Common myeloid progenitor, CD34-positive (primary cell): ENCODE measurements around the gene LUC7L2.

Experiments
- CTCF ChIA-PET: fragments of 350-600 bp; sonication (Branson Sonifier 250); formaldehyde crosslinking; loops from one replicate; lab custom pipeline; 2021; ENCODE audit warnings: antibody characterized with exemption; lab: Charles Lee
- POLR2A ChIA-PET: fragments of 350-600 bp; sonication (Branson Sonifier 250); formaldehyde crosslinking; loops from one replicate; lab custom pipeline; 2021; ENCODE audit warnings: antibody characterized with exemption; lab: Charles Lee
- DNase-seq, 3 donors: peaks; one replicate each; pipeline versions ENCODE4 v3.0.0 to v3.0.0-alpha.2; 2013
- H3K27ac ChIP-seq, 2 experiments: 1 replicate in 1 of 2; 2 replicates in 1 of 2; pipeline ENCODE4 v1.7.0; 2013; ENCODE audit warnings: inconsistent platforms in 2 of 2, low read length in 2 of 2, mild to moderate bottlenecking in 2 of 2, low read depth in 1 of 2, moderate library complexity in 1 of 2; ENCODE audit not compliant: severe bottlenecking in 2 of 2, insufficient read depth in 1 of 2, poor library complexity in 1 of 2
- H3K27me3 ChIP-seq, 5 experiments: replicated peaks in 2 of 5; 1 replicate in 3 of 5; 2 replicates in 2 of 5; pipeline versions ENCODE4 v1.6.1 to v1.7.0; 2013; ENCODE audit warnings: low read length in 4 of 5, mild to moderate bottlenecking in 2 of 5, moderate library complexity in 2 of 5, inconsistent platforms in 1 of 5; ENCODE audit not compliant: insufficient read depth in 5 of 5, control insufficient read depth in 4 of 5
- H3K36me3 ChIP-seq, 4 experiments: 1 replicate in 2 of 4; 2 replicates in 2 of 4; pipeline versions ENCODE4 v1.6.1 to v1.7.0; 2013; ENCODE audit warnings: low read length in 3 of 4, control low read depth in 1 of 4, mild to moderate bottlenecking in 1 of 4; ENCODE audit not compliant: control insufficient read depth in 4 of 4, insufficient read depth in 4 of 4
- H3K4me1 ChIP-seq, 4 experiments: 1 replicate in 3 of 4; 2 replicates in 1 of 4; pipeline versions ENCODE4 v1.6.1 to v1.7.1; 2013; ENCODE audit warnings: low read length in 3 of 4, mild to moderate bottlenecking in 3 of 4, control low read depth in 1 of 4, inconsistent platforms in 1 of 4, moderate library complexity in 1 of 4; ENCODE audit not compliant: control insufficient read depth in 4 of 4, insufficient read depth in 4 of 4; ENCODE audit errors: control extremely low read depth in 1 of 4
- H3K4me3 ChIP-seq, 7 experiments: 1 replicate in 4 of 7; 2 replicates in 3 of 7; pipeline versions ENCODE4 v1.5.1 to v1.7.0; 2013; ENCODE audit warnings: mild to moderate bottlenecking in 7 of 7, low read length in 6 of 7, moderate library complexity in 6 of 7, inconsistent platforms in 2 of 7, low read depth in 2 of 7, control low read depth in 1 of 7; ENCODE audit not compliant: insufficient read depth in 4 of 7, control insufficient read depth in 1 of 7; ENCODE audit errors: extremely low read depth in 1 of 7
- H3K9me3 ChIP-seq, 5 experiments: 1 replicate in 4 of 5; 2 replicates in 1 of 5; pipeline versions ENCODE4 v1.6.1 to v1.7.1; 2013; ENCODE audit warnings: low read length in 4 of 5, mild to moderate bottlenecking in 2 of 5, inconsistent platforms in 1 of 5, low read depth in 1 of 5, moderate library complexity in 1 of 5; ENCODE audit not compliant: control insufficient read depth in 4 of 5, insufficient read depth in 2 of 5; ENCODE audit errors: control extremely low read depth in 1 of 5
- WGBS: methylation state at CpG from one replicate; pipeline ENCODE4 v1.1.5; 2013; ENCODE audit not compliant: insufficient coverage; 5-methylcytosine and 5-hydroxymethylcytosine counted together

The LUC7L2 gene

DNA sequence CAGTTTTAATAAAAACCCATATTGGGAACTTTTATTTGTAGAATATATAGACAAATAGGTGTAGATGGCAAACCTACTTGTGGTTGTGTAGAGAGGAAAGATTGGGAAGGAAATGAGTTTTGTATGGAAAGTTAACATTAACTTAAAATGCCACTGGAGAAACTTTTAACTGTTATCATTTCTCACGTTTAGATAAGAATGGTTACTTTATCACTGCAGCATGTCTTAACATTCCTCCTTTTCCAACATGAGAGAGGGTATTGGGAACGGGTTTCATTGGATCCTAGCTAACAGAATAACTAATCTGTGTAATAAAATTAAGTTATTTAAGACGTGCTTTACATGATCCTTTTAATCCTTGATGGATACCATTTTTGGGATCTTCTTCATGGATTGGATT, 1.8 kb downstream of the LUC7L2 start:
- CTCF ChIA-PET: no interaction called here
- peak overlapping the region in 6 of 7 experiments; percentile 78 to 97 (median 93) for H3K4me3 ChIP-seq
- peak overlapping the region; percentile 97 to 98 for H3K27ac ChIP-seq

DNA sequence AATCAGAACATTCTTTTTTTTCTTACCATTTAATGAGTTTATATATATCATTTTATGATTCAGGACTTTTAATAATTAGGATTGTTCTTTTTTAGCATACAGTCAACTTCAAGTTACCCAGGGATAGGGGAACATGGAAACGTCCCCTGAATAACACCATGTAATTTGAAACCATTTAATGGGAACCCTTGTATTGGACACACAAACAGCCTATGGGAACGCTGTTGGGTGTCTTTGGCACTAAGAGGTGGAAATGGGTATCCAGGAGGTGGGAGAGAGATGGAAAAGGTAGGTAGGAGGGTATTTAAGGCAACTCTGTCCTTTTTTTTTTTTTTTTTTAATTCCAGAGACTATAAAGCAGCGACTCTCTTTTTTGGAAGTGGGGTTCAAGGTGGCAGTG, 2.6 kb downstream of the LUC7L2 start:
- Histone ChIP-seq H3K36me3 (peaks cover 4 to 36% (median 16%) of the 10 kb centered on the region in 4 experiments), H3K27me3 (no peaks in the 10 kb centered on the region), H3K27ac (peak overlapping the region; percentile 97 to 98), H3K4me3 (peak overlapping the region in 3 of 7 experiments; percentile 78 to 97 (median 84)), H3K4me1 (peaks cover 11 to 33% (median 17%) of the 10 kb centered on the region in 4 experiments), H3K9me3 (no peaks in the 10 kb centered on the region)
- ChIA-PET CTCF (no interaction called here), POLR2A (no interaction called here)
- no peak for DNase-seq
- WGBS: 100% methylated on average over 1 of the region's 3 CpGs

More for the DNA sequence above, 1.8 kb downstream of the LUC7L2 start:
- Histone ChIP-seq H3K27me3 (no peaks in the 10 kb centered on the region), H3K4me1 (peaks cover 11 to 33% (median 17%) of the 10 kb centered on the region in 4 experiments), H3K9me3 (no peaks in the 10 kb centered on the region), H3K36me3 (peaks cover 3 to 33% (median 14%) of the 10 kb centered on the region in 4 experiments)
- WGBS: no CpG with 5 or more reads among the region's 3 CpGs
- POLR2A ChIA-PET: no interaction called here
- DNase-seq: no peak

- ChIA-PET CTCF (interaction anchor here (0.9 kb wide), 1 partner anchor 22 kb away, joined by 3 read pairs; no protein-coding TSS in a partner anchor), POLR2A (no interaction called here)
- peak overlapping the region; percentile 0 to 98 for H3K27ac ChIP-seq
- no peaks in the 10 kb centered on the region for H3K27me3 ChIP-seq
- H3K9me3 ChIP-seq: no peaks in the 10 kb centered on the region
- peak in 2 of 3 donors; percentile 23 to 32 for DNase-seq
- H3K36me3 ChIP-seq: peaks cover 4 to 42% (median 19%) of the 10 kb centered on the region in 4 experiments
- H3K4me3 ChIP-seq: peak overlapping the region in 1 of 7 experiments; percentile 97
- H3K4me1 ChIP-seq: peaks cover 11 to 36% (median 18%) of the 10 kb centered on the region in 4 experiments
- no CpG with 5 or more reads among the region's 6 CpGs for WGBS
These were observed 3.3 kb downstream of the LUC7L2 start for GRCh38 chr7:139362981-139363380.

GRCh38 chr7:139365336-139365735, 5.6 kb downstream of the LUC7L2 start:
- peaks cover 11 to 30% (median 17%) of the 10 kb centered on the region in 4 experiments for H3K4me1 ChIP-seq
- no peaks in the 10 kb centered on the region for H3K9me3 ChIP-seq
- DNase-seq: no peak
- no peak overlapping the region for H3K4me3 ChIP-seq
- peaks cover 4 to 42% (median 21%) of the 10 kb centered on the region in 4 experiments for H3K36me3 ChIP-seq
- no peak overlapping the region for H3K27ac ChIP-seq
- H3K27me3 ChIP-seq: no peaks in the 10 kb centered on the region
- ChIA-PET CTCF (interaction anchor here (1.2 kb wide), 2 partner anchors 13 to 15 kb away, joined by 4 read pairs; no protein-coding TSS in a partner anchor), POLR2A (no interaction called here)
- WGBS: 100% methylated on average over 2 of the region's 2 CpGs

- Histone ChIP-seq H3K4me1 (peaks cover 4 to 21% (median 15%) of the 10 kb centered on the region in 4 experiments), H3K9me3 (no peaks in the 10 kb centered on the region), H3K27me3 (no peaks in the 10 kb centered on the region), H3K27ac (no peak overlapping the region), H3K36me3 (peaks cover 4 to 49% (median 24%) of the 10 kb centered on the region in 4 experiments), H3K4me3 (no peak overlapping the region)
- no peak for DNase-seq
- 100% methylated on average over 6 of the region's 6 CpGs for WGBS
- POLR2A ChIA-PET: no interaction called here
- CTCF ChIA-PET: interaction anchor here (1.2 kb wide), 1 partner anchor 12 kb away, joined by 4 read pairs; no protein-coding TSS in a partner anchor
These were observed 6.7 kb downstream of the LUC7L2 start for GRCh38 chr7:139366400-139366799.

DNA sequence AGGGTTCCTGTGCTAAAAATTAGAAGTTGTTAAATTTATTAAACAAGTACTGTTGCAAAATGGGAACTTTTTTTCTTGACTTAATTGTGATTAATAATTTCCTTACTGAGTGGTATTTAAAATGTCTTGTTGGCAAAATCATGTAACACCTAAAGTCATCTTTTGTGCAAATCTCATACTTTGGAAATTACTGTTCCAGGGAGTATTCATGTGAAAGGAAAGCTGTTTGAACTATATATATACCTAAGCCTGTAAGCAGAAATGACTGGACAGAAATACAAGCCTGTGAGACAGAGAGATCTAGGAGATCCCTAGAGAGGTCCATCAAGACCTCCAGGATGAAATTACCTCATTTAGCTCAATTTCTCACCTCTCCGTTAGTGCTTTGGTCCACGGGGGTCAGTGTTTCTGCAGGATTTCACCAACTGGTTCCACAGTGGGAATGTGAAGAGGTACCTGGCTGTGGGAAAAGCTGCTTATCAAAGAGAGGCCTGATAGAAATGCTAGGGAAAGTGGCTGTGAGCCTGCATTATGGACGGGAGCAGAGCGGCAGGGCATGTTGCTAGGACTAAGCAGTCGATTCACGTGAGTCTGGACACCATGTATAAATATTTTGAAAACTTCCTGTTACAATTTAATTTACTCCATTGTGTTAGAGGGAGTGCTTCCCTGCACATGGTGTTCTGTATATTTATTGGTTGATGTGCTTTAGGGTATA, 7.9 kb downstream of the LUC7L2 start:
- CTCF ChIA-PET: no interaction called here
- H3K4me3 ChIP-seq: no peak overlapping the region
- POLR2A ChIA-PET: no interaction called here
- peaks cover 0 to 9% (median 6%) of the 10 kb centered on the region in 4 experiments for H3K4me1 ChIP-seq
- H3K27me3 ChIP-seq: no peaks in the 10 kb centered on the region
- H3K27ac ChIP-seq: peak overlapping the region in 1 of 2 experiments; percentile 27
- peaks cover 4 to 53% (median 24%) of the 10 kb centered on the region in 4 experiments for H3K36me3 ChIP-seq
- H3K9me3 ChIP-seq: no peaks in the 10 kb centered on the region
- no peak for DNase-seq
- whole genome bisulfite sequencing: no CpG with 5 or more reads among the region's 6 CpGs
